SK-N-SH (cell line): ENCODE data around the gene SMS. TPM values are rescaled to one million over a fixed set of nuclear protein-coding genes. Genes with fewer than 3 reads are reported as not detected.

Source experiments
- CTCF ChIA-PET: fragments of 300-600, 350-600 bp; formaldehyde crosslinking; extraction: SDS; loops from one replicate; lab custom pipeline; 2021; lab: Yijun Ruan, JAX
- POLR2A ChIA-PET: fragments of 350-600 bp; sonication (Branson Sonifier 250); formaldehyde crosslinking; extraction: SDS; loops from one replicate; lab custom pipeline; 2020; ENCODE audit warnings: antibody characterized with exemption, inconsistent platforms; lab: Yijun Ruan, JAX
- DNase-seq: peaks from one replicate; pipeline ENCODE4 v3.0.0; 2012
- H2AFZ ChIP-seq: fragments of 200-600 bp; sonication (generic); 2 replicates; pipeline ENCODE4 v1.8.1; 2016; ENCODE audit warnings: antibody characterized with exemption, mild to moderate bottlenecking, low read depth
- H3F3A ChIP-seq: fragments of 200-600 bp; sonication (generic); replicated peaks from 2 replicates; pipeline ENCODE3; 2016; ENCODE audit warnings: antibody characterized with exemption, mild to moderate bottlenecking; ENCODE audit not compliant: insufficient read depth
- H3K27ac ChIP-seq, 2 experiments: fragments of 200-500 bp in 1 of 2; fragments of 200-600 bp in 1 of 2; sonication (Bioruptor generic) in 1 of 2; sonication (generic), shearing (Covaris generic) in 1 of 2; 2 replicates each; pipeline versions ENCODE4 v1.5.1 to v1.6.1; 2014 to 2016; ENCODE audit warnings: low read depth in 2 of 2, inconsistent platforms in 1 of 2, low read length in 1 of 2, mild to moderate bottlenecking in 1 of 2, mixed read lengths in 1 of 2
- H3K27me3 ChIP-seq: fragments of 200-600 bp; sonication (generic), shearing (Covaris generic); 2 replicates; pipeline ENCODE4 v1.6.1; 2016; ENCODE audit warnings: mixed run types; ENCODE audit not compliant: insufficient read depth
- H3K36me3 ChIP-seq, 2 experiments: fragments of 200-500 bp in 1 of 2; fragments of 200-600 bp in 1 of 2; sonication (Bioruptor generic) in 1 of 2; sonication (generic) in 1 of 2; replicated peaks in 1 of 2; 2 replicates each; pipeline versions ENCODE3 to v1.5.1; 2014 to 2016; ENCODE audit warnings: low read length in 1 of 2, mild to moderate bottlenecking in 1 of 2; ENCODE audit not compliant: insufficient read depth in 2 of 2, control insufficient read depth in 1 of 2
- H3K4me1 ChIP-seq, 2 experiments: fragments of 200-500 bp in 1 of 2; fragments of 200-600 bp in 1 of 2; sonication (Bioruptor generic) in 1 of 2; sonication (generic), shearing (Covaris generic) in 1 of 2; 2 replicates each; pipeline versions ENCODE4 v1.5.1 to v1.6.1; 2014 to 2016; ENCODE audit warnings: low read depth in 1 of 2, low read length in 1 of 2, mixed run types in 1 of 2; ENCODE audit not compliant: insufficient read depth in 2 of 2, control insufficient read depth in 1 of 2
- H3K4me2 ChIP-seq: fragments of 200-600 bp; sonication (generic), shearing (Covaris generic); 2 replicates; pipeline ENCODE4 v1.6.1; 2017; ENCODE audit warnings: mixed run types
- H3K4me3 ChIP-seq, 2 experiments: fragments of 200-500 bp in 1 of 2; fragments of 200-600 bp in 1 of 2; sonication (Bioruptor generic) in 1 of 2; sonication (generic), shearing (Covaris generic) in 1 of 2; 2 replicates each; pipeline versions ENCODE4 v1.5.1 to v1.8.1; 2014 to 2016; ENCODE audit warnings: low read depth in 2 of 2, inconsistent platforms in 1 of 2, low read length in 1 of 2, mild to moderate bottlenecking in 1 of 2, mixed read lengths in 1 of 2, moderate library complexity in 1 of 2
- H3K79me2 ChIP-seq: fragments of 200-600 bp; sonication (generic); 2 replicates; pipeline ENCODE4 v1.8.1; 2017; ENCODE audit warnings: mild to moderate bottlenecking; ENCODE audit not compliant: insufficient read depth
- H3K9ac ChIP-seq: fragments of 200-600 bp; sonication (generic); 2 replicates; pipeline ENCODE4 v1.6.1; 2017; ENCODE audit warnings: mixed run types
- H3K9me2 ChIP-seq: fragments of 200-600 bp; sonication (generic); 2 replicates; pipeline ENCODE4 v1.6.1; 2017; ENCODE audit warnings: mixed run types
- H3K9me3 ChIP-seq: fragments of 200-600 bp; sonication (generic); 2 replicates; pipeline ENCODE4 v1.6.1; 2017; ENCODE audit warnings: mixed run types, mild to moderate bottlenecking, moderate library complexity
- H4K20me1 ChIP-seq: fragments of 200-600 bp; sonication (generic); 2 replicates; pipeline ENCODE4 v1.6.1; 2017; ENCODE audit warnings: mild to moderate bottlenecking, mixed run types; ENCODE audit not compliant: insufficient read depth
- ELF1 ChIP-seq: IDR thresholded peaks from 2 replicates; pipeline ENCODE4 v1.4.0; 2012
- FOSL2 ChIP-seq: IDR thresholded peaks from 2 replicates; pipeline ENCODE4 v1.4.0; 2012; ENCODE audit warnings: low read depth, mild to moderate bottlenecking, moderate library complexity, borderline replicate concordance
- FOXM1 ChIP-seq: IDR thresholded peaks from 2 replicates; pipeline ENCODE4 v1.4.0; 2012; ENCODE audit warnings: low read depth, mild to moderate bottlenecking
- GATA2 ChIP-seq: sonication (generic); formaldehyde crosslinking; IDR thresholded peaks from 2 replicates; pipeline ENCODE4 v1.5.0; 2020; ENCODE audit warnings: mild to moderate bottlenecking, missing genetic modification reagents
- IRF3 ChIP-seq: fragments of 150-350 bp; IDR thresholded peaks from 2 replicates; pipeline ENCODE4 v1.6.1; 2016; ENCODE audit warnings: mild to moderate bottlenecking, low read depth, low read length
- JUND ChIP-seq: IDR thresholded peaks from 2 replicates; pipeline ENCODE4 v1.4.0; 2012
- MEF2A ChIP-seq: IDR thresholded peaks from 2 replicates; pipeline ENCODE4 v1.4.0; 2012; ENCODE audit warnings: low read depth, borderline replicate concordance
- MXI1 ChIP-seq: IDR thresholded peaks from 2 replicates; pipeline ENCODE4 v1.6.1; 2012; ENCODE audit warnings: mild to moderate bottlenecking, low read depth, low read length, improper control_type of control experiment
- NRF1 ChIP-seq: IDR thresholded peaks from 2 replicates; pipeline ENCODE4 v1.6.1; 2012; ENCODE audit warnings: low read depth, mild to moderate bottlenecking, low read length
- RAD21 ChIP-seq: IDR thresholded peaks from 2 replicates; pipeline ENCODE4 v1.6.1; 2012; ENCODE audit warnings: mild to moderate bottlenecking, low read length
- RCOR1 ChIP-seq: fragments of 150-350 bp; IDR thresholded peaks from 2 replicates; pipeline ENCODE4 v1.6.1; 2017; ENCODE audit warnings: antibody characterized with exemption, low read length
- RXRA ChIP-seq: IDR thresholded peaks from 2 replicates; pipeline ENCODE4 v1.4.0; 2012; ENCODE audit warnings: low read depth, mild to moderate bottlenecking, borderline replicate concordance
- TAF1 ChIP-seq: IDR thresholded peaks from 2 replicates; pipeline ENCODE4 v1.6.1; 2012; ENCODE audit warnings: low read depth, mild to moderate bottlenecking, low read length, moderate library complexity, borderline replicate concordance
- TCF12 ChIP-seq: IDR thresholded peaks from 2 replicates; pipeline ENCODE4 v1.4.0; 2012
- TEAD4 ChIP-seq: IDR thresholded peaks from 2 replicates; pipeline ENCODE4 v1.4.0; 2012; ENCODE audit warnings: mild to moderate bottlenecking, borderline replicate concordance; ENCODE audit not compliant: insufficient read depth
- YY1 ChIP-seq: IDR thresholded peaks from 2 replicates; pipeline ENCODE4 v1.4.0; 2012; ENCODE audit warnings: low read depth, mild to moderate bottlenecking
- ZBTB33 ChIP-seq: IDR thresholded peaks from 2 replicates; pipeline ENCODE4 v1.4.0; 2012; ENCODE audit warnings: low read depth, borderline replicate concordance
- WGBS: methylation state at CpG from one replicate; pipeline ENCODE4 v1.1.6; 2017; ENCODE audit warnings: low lambda C conversion rate; 5-methylcytosine and 5-hydroxymethylcytosine counted together
- polyA plus RNA-seq, 3 experiments: library from polyadenylated mRNA; depleted of rRNA; stranded (reverse); fragments of >200 nt; gene quantifications; 2 replicates each; pipeline ENCODE4 v1.2.3, GENCODE V29; 2012

Gene SMS
- polyA plus RNA-seq, 1 of the 3 experiments (the other 2 are of a cell fraction): 116 TPM

- Histone ChIP-seq H3K36me3 (no peaks in the 10 kb centered on the region), H3K9me2 (no peaks in the 10 kb centered on the region), H3F3A (no peaks in the 10 kb centered on the region)
- TF ChIP-seq JUND: no peak
- no peak for TF ChIP-seq IRF3
- TF ChIP-seq GATA2: no peak
- TF ChIP-seq FOSL2: no peak
- TF ChIP-seq, all 33 proteins: peak for 0
- 50% methylated on average over 6 of the region's 6 CpGs for WGBS
- ChIA-PET POLR2A (no interaction called here), CTCF (no interaction called here)
- Histone ChIP-seq H3K9ac (no peak overlapping the region), H4K20me1 (no peaks in the 10 kb centered on the region), H3K4me3 (no peak overlapping the region), H2AFZ (no peak overlapping the region), H3K79me2 (no peaks in the 10 kb centered on the region; the same call in 1 of the 2 replicates), H3K4me1 (no peaks in the 10 kb centered on the region), H3K27ac (no peak overlapping the region), H3K27me3 (no peaks in the 10 kb centered on the region), H3K4me2 (no peak overlapping the region), H3K9me3 (no peaks in the 10 kb centered on the region)
- DNase-seq: no peak
Observed at GRCh38 chrX:22032506-22032905, 92.0 kb downstream of the SMS start.

DNA sequence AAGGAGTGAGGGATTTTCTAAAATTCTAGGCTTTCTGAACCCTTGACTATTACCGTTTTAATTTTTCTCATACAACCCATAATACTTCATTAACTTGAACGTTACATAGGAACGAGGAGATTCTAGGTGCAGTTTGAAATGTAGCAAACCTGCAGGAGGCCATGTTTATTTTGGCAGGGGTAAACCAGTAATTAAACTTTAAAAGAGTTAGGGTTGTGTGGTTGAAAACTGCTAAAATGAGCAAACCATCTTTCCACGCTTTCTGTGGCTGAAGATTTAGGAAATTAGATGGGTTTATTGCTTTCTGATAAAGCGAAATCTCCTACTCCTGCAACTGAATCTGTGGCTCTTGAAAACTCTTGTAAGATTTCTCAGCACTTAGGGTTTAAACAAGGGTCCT, 93.3 kb downstream of the SMS start:
- WGBS: 45% methylated on average over 5 of the region's 5 CpGs
- ChIA-PET POLR2A (no interaction called here), CTCF (no interaction called here)
- H3K4me1 ChIP-seq: no peaks in the 10 kb centered on the region
- H4K20me1 ChIP-seq: no peaks in the 10 kb centered on the region
- H3K36me3 ChIP-seq: no peaks in the 10 kb centered on the region
- no peak overlapping the region for H3K9ac ChIP-seq
- H3F3A ChIP-seq: no peaks in the 10 kb centered on the region
- H3K79me2 ChIP-seq: no peaks in the 10 kb centered on the region; the same call in 1 of the 2 replicates
- H3K27ac ChIP-seq: no peak overlapping the region
- TF ChIP-seq TEAD4 (no peak), IRF3 (no peak), MXI1 (no peak), ELF1 (no peak), RCOR1 (no peak), MEF2A (no peak), TCF12 (no peak), TAF1 (no peak), YY1 (no peak), ZBTB33 (no peak), RAD21 (no peak), FOSL2 (no peak), RXRA (no peak), FOXM1 (no peak), NRF1 (no peak)
- no peaks in the 10 kb centered on the region for H3K9me2 ChIP-seq
- no peaks in the 10 kb centered on the region for H3K9me3 ChIP-seq
- H3K4me2 ChIP-seq: no peak overlapping the region
- H3K4me3 ChIP-seq: no peak overlapping the region
- no peak overlapping the region for H2AFZ ChIP-seq
- no peaks in the 10 kb centered on the region for H3K27me3 ChIP-seq
- no peak for DNase-seq
